WI38 (cell line): Measurements from ENCODE around the gene C3orf20.

ENCODE experiments used
- H3K4me3 ChIP-seq: 2 replicates; pipeline ENCODE4 v1.5.1; 2011; ENCODE audit warnings: low read depth, mild to moderate bottlenecking, control low read depth, low read length
- CTCF ChIP-seq: IDR thresholded peaks from 2 replicates; pipeline ENCODE4 v1.5.1; 2012; ENCODE audit warnings: low read depth, mild to moderate bottlenecking, control low read depth, low read length

Gene C3orf20

GRCh38 chr3:14786369-14786768 lies 111.4 kb downstream of the C3orf20 start:
- H3K4me3 ChIP-seq: no peak overlapping the region
- TF ChIP-seq CTCF: no peak

GRCh38 chr3:14787630-14788029 lies 112.7 kb downstream of the C3orf20 start:
- no peak for TF ChIP-seq CTCF
- no peak overlapping the region for H3K4me3 ChIP-seq

- H3K4me3 ChIP-seq: no peak overlapping the region
- TF ChIP-seq CTCF: no peak
These were observed 113.7 kb downstream of the C3orf20 start for GRCh38 chr3:14788644-14789043.

- no peak for TF ChIP-seq CTCF
- no peak overlapping the region for H3K4me3 ChIP-seq
These were observed 114.3 kb downstream of the C3orf20 start for GRCh38 chr3:14789221-14789620.

GRCh38 chr3:14789640-14790285 lies 114.8 kb downstream of the C3orf20 start:
- TF ChIP-seq CTCF: no peak
- no peak overlapping the region for H3K4me3 ChIP-seq

- H3K4me3 ChIP-seq: no peak overlapping the region
- peak; percentile 44 for TF ChIP-seq CTCF
These were observed 116.5 kb downstream of the C3orf20 start for GRCh38 chr3:14791343-14791945.

GRCh38 chr3:14792691-14793121 lies 117.8 kb downstream of the C3orf20 start:
- no peak overlapping the region for H3K4me3 ChIP-seq
- TF ChIP-seq CTCF: no peak
